HEK293T (cell line): ENCODE measurements around the gene EXOC3L1.

Experiments
- CTCF ChIA-PET: fragments of 350-600 bp; formaldehyde crosslinking; extraction: SDS; loops from one replicate; lab custom pipeline; 2021; ENCODE audit warnings: antibody characterized with exemption, inconsistent platforms; lab: Yijun Ruan, JAX
- POLR2A ChIA-PET: fragments of 350-600 bp; formaldehyde crosslinking; extraction: SDS; loops from one replicate; lab custom pipeline; 2020; ENCODE audit warnings: antibody characterized with exemption, inconsistent platforms; lab: Yijun Ruan, JAX
- DNase-seq: peaks from one replicate; pipeline ENCODE4 v3.0.0; 2012; ENCODE audit warnings: mixed read lengths; ENCODE audit errors: extremely low spot score
- ARNT ChIP-seq: fragments of 450-650 bp; IDR thresholded peaks from 2 replicates; pipeline ENCODE4 v1.6.1; 2017; ENCODE audit warnings: mild to moderate bottlenecking
- BHLHE40 ChIP-seq: fragments of 450-650 bp; IDR thresholded peaks from 2 replicates; pipeline ENCODE4 v1.6.1; 2016; ENCODE audit warnings: mild to moderate bottlenecking, moderate library complexity, borderline replicate concordance
- CTBP1 ChIP-seq: fragments of 450-650 bp; IDR thresholded peaks from 2 replicates; pipeline ENCODE4 v1.6.1; 2016; ENCODE audit warnings: borderline replicate concordance
- ELF4 ChIP-seq: fragments of 450-650 bp; IDR thresholded peaks from 2 replicates; pipeline ENCODE4 v1.6.1; 2017; ENCODE audit warnings: antibody characterized with exemption
- FOXA1 ChIP-seq: fragments of 450-650 bp; IDR thresholded peaks from 2 replicates; pipeline ENCODE4 v1.6.1; 2016; ENCODE audit warnings: mild to moderate bottlenecking
- FOXK2 ChIP-seq: fragments of 450-650 bp; IDR thresholded peaks from 2 replicates; pipeline ENCODE4 v1.6.1; 2016; ENCODE audit warnings: mild to moderate bottlenecking
- FOXM1 ChIP-seq: fragments of 450-650 bp; IDR thresholded peaks from 2 replicates; pipeline ENCODE4 v1.6.1; 2017; ENCODE audit warnings: mild to moderate bottlenecking, borderline replicate concordance
- HDGF ChIP-seq: fragments of 450-650 bp; IDR thresholded peaks from 2 replicates; pipeline ENCODE4 v1.6.1; 2017; ENCODE audit warnings: antibody characterized with exemption, borderline replicate concordance
- L3MBTL2 ChIP-seq: fragments of 450-650 bp; conservative IDR thresholded peaks from 2 replicates; pipeline ENCODE4 v1.6.1; 2016; ENCODE audit warnings: mild to moderate bottlenecking
- LEF1 ChIP-seq: fragments of 450-650 bp; IDR thresholded peaks from 2 replicates; pipeline ENCODE4 v1.6.1; 2017; ENCODE audit warnings: mild to moderate bottlenecking, borderline replicate concordance
- NFRKB ChIP-seq: fragments of 450-650 bp; IDR thresholded peaks from 2 replicates; pipeline ENCODE4 v1.6.1; 2016; ENCODE audit warnings: mild to moderate bottlenecking, moderate library complexity
- SP1 ChIP-seq: fragments of 450-650 bp; IDR thresholded peaks from 2 replicates; pipeline ENCODE4 v1.6.1; 2017
- SUZ12 ChIP-seq: fragments of 450-650 bp; IDR thresholded peaks from 2 replicates; pipeline ENCODE4 v1.6.1; 2016; ENCODE audit warnings: mild to moderate bottlenecking
- TARDBP ChIP-seq: fragments of 450-650 bp; IDR thresholded peaks from 2 replicates; pipeline ENCODE4 v1.6.1; 2016
- ZNF384 ChIP-seq: fragments of 450-650 bp; IDR thresholded peaks from 2 replicates; pipeline ENCODE4 v1.6.1; 2016
- TF ChIP-seq, protein P1 (sequence below): fragments of 450-650 bp; IDR thresholded peaks from 2 replicates; pipeline ENCODE4 v1.6.1; 2016

EXOC3L1 gene

DNA sequence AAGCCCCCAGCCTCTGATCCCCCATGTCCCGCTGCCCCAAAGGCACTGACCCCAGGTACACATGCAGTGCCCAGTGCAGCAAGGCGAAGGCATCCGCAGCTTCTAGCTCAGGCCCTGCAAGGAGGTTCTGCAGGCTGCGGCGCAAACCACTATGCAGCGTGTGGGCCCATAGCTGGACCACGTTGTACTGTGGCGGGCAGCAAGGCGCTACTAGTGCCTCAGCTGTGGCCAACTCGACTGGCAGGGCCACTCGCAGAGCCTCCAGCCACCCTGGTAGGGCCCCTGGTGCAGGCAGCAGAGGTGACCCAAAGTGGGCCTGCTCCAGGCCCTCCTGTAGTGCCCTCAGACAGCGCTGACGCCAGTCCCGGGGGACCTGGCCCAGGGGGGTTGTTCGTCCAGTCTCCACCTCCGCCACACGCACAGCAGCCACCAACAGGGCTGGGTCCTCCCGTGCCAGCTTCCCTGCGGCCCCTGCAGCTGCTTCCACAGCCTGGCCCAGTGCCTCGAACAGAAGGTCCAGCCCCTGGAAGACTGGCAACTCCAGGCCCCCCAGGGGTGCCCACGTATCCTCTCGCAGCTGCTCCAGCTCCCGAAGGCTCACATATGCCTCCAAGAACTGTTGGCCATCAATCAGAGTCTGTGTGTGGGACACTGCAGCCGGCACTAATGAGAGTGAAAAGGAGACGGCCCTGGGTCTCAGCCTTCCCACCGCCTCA is 2.6 kb downstream of the EXOC3L1 start:
- ChIA-PET CTCF (interaction anchor here (1.4 kb wide), 1 partner anchor 18 kb away, joined by 4 read pairs; no protein-coding TSS in a partner anchor), POLR2A (no interaction called here)
- no peak for DNase-seq
- TF ChIP-seq ELF4, result no peak
- TF ChIP-seq, protein P1, sequence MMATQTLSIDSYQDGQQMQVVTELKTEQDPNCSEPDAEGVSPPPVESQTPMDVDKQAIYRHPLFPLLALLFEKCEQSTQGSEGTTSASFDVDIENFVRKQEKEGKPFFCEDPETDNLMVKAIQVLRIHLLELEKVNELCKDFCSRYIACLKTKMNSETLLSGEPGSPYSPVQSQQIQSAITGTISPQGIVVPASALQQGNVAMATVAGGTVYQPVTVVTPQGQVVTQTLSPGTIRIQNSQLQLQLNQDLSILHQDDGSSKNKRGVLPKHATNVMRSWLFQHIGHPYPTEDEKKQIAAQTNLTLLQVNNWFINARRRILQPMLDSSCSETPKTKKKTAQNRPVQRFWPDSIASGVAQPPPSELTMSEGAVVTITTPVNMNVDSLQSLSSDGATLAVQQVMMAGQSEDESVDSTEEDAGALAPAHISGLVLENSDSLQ, result no peak
- TF ChIP-seq SUZ12, result no peak
- no peak for TF ChIP-seq CTBP1
- no peak for TF ChIP-seq LEF1
- no peak for TF ChIP-seq NFRKB
- no peak for TF ChIP-seq BHLHE40
- TF ChIP-seq HDGF, result no peak
- no peak for TF ChIP-seq TARDBP
- TF ChIP-seq SP1, result no peak
- TF ChIP-seq ARNT, result no peak
- no peak for TF ChIP-seq L3MBTL2
- no peak for TF ChIP-seq FOXA1
- no peak for TF ChIP-seq FOXK2
- no peak for TF ChIP-seq ZNF384
- no peak for TF ChIP-seq FOXM1

DNA sequence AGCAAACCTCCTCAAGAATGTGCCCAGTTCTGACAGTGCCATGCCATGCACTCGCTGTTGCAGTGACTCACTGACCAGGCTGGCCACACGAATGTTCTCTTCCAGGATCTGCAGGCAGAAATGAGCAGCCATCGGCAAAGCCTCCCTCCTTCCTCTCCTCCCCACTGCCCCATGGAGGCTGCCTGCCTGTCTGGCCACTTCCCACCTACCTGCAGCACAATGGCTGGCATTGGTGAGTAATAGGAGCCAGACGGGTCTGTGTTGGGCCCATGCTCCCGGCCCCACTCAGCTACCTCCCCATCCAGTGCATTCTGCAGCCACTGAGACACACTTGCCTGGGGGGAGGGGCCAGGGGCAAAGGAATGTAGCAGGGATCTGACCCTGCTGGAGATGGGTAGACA is 3.4 kb downstream of the EXOC3L1 start:
- ChIA-PET POLR2A (interaction anchor here (1.0 kb wide), 1 partner anchor 20 kb away, joined by 3 read pairs; no protein-coding TSS in a partner anchor), CTCF (interaction anchor here (1.4 kb wide), 1 partner anchor 17 kb away, joined by 4 read pairs; no protein-coding TSS in a partner anchor)
- DNase-seq, result no peak
- TF ChIP-seq, protein P1, result no peak
- TF ChIP-seq NFRKB, result no peak
- no peak for TF ChIP-seq SP1
- TF ChIP-seq FOXK2, result no peak
- TF ChIP-seq SUZ12, result no peak
- no peak for TF ChIP-seq L3MBTL2
- TF ChIP-seq ELF4, result no peak
- no peak for TF ChIP-seq FOXA1
- TF ChIP-seq FOXM1, result no peak
- TF ChIP-seq BHLHE40, result no peak
- TF ChIP-seq CTBP1, result no peak
- TF ChIP-seq ZNF384, result no peak
- no peak for TF ChIP-seq LEF1
- TF ChIP-seq ARNT, result no peak
- TF ChIP-seq HDGF, result no peak
- TF ChIP-seq TARDBP, result no peak

DNA sequence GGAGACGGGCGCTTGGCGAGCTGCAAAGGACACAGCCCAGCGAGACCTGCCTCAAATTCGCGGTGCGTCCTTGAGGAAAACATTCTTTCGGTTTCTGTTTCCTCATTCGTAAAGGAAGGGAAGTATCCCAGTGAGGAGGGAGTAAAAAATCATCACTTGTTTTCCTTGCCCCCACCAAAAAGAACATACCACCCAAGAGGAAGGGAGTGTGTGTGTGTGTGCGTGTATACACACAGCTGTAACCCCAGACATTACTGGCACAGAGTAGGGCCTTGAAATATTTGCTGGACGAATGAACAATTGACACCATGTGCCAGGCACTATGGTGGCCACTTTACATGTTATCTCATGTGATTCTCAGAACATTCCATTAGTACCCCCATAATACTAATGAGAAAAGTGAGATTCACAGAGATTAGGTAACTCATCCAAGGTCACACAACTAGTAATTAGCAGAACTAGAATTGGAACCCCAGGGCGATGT is 4.2 kb downstream of the EXOC3L1 start:
- no peak for DNase-seq
- ChIA-PET CTCF (interaction anchor here (0.5 to 1.0 kb wide), 5 partner anchors 12 to 227 kb away, joined by 3 to 5 read pairs (median 4); no protein-coding TSS in a partner anchor), POLR2A (interaction anchor here (0.7 to 1.5 kb wide), 4 partner anchors 21 to 168 kb away, joined by 3 to 5 read pairs (median 3); no protein-coding TSS in a partner anchor)
- TF ChIP-seq BHLHE40, result no peak
- no peak for TF ChIP-seq FOXK2
- no peak for TF ChIP-seq FOXM1
- no peak for TF ChIP-seq ZNF384
- no peak for TF ChIP-seq L3MBTL2
- no peak for TF ChIP-seq NFRKB
- TF ChIP-seq FOXA1, result no peak
- TF ChIP-seq ARNT, result no peak
- no peak for TF ChIP-seq LEF1
- TF ChIP-seq SUZ12, result no peak

DNA sequence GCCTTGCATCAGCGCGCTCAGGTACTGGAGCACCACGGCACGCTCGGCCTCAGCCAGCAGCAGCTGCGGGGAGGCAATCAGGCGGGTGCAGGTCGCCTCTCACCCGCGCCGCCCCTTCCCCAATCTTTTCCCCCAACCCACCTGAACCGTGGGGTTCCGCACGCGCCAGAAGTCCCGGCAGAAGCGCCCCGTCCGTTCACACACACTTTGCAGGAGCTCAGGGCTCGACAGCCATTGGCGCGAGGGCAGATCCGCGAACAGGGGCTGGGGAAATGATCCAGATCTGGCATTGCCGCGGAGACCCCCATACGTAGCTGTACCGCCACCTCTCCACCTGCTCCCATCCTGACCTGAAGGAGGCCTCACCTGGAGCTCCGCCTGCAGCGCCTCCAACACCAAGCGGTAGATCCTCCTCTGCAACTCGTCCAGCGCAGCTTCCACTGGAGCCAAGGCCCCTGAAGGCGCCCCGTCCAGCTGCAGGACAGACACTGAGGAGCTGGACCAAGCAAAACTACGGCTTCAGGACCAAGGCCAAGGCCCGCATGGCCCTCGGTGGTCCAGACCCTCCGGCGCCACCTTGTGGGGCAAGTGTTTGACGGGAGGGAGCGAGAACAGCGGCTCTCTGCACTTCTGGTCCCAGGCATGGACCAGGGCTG is 4.8 kb downstream of the EXOC3L1 start:
- no peak for TF ChIP-seq SP1
- no peak for TF ChIP-seq TARDBP
- TF ChIP-seq, protein P1, result no peak
- TF ChIP-seq CTBP1, result no peak
- TF ChIP-seq ZNF384, result no peak
- no peak for TF ChIP-seq BHLHE40
- no peak for TF ChIP-seq LEF1
- TF ChIP-seq SUZ12, result no peak
- ChIA-PET POLR2A (interaction anchor here (0.7 to 1.5 kb wide), 3 partner anchors 26 to 167 kb away, joined by 3 to 5 read pairs (median 3); no protein-coding TSS in a partner anchor), CTCF (interaction anchor here (0.5 to 1.2 kb wide), 7 partner anchors 12 to 280 kb away, joined by 3 to 5 read pairs (median 3); no protein-coding TSS in a partner anchor)
- DNase-seq, result peak; percentile 78

DNA sequence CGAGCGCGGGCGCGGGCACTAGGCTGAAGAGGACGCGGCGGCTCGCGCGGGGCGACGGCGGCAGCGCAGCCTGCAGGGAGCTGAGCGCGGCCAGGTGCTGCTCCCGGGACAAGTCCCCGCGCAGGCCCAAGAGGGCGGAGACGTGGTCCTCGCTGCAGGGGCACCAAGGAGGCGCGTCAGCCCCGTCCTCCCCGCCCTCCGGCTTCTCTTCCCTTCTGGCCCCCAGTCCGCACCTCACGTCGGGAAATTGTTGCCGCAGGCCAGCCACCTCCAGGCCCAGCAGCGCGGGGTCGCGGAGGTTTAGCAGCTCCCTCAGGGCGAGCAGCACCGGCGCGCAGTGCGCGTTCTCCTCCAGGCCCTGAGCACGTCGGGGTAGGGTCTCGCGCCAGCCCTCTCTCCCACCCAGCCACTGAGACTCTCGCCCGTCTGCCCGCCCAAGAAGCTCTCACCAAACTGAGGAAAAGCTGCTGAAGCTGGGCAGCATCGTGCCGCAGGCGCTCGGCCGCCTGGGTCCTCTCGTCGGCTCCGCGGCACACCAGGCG is 5.4 kb downstream of the EXOC3L1 start:
- POLR2A ChIA-PET, result interaction anchor here (1.5 kb wide), 1 partner anchor 167 kb away, joined by 5 read pairs; no protein-coding TSS in a partner anchor
- no peak for DNase-seq
- CTCF ChIA-PET, result interaction anchor here (0.5 to 1.2 kb wide), 4 partner anchors 13 to 280 kb away, joined by 3 to 5 read pairs (median 3); no protein-coding TSS in a partner anchor
- TF ChIP-seq HDGF (no peak), TARDBP (no peak), L3MBTL2 (no peak), CTBP1 (no peak), ZNF384 (no peak), SUZ12 (no peak), SP1 (no peak), FOXM1 (no peak), BHLHE40 (no peak)
